GM19452 (cell line): Measurements from ENCODE around the gene STPG3.

Experiments used
- ATAC-seq: cut with Tn5 transposase; IDR thresholded peaks from one replicate; pipeline ENCODE4 v1.9.1; 2021; ENCODE audit not compliant: unreplicated experiment

The STPG3 gene

GRCh38 chr9:137299938-137300337, 48.9 kb downstream of the STPG3 start:
- ATAC-seq = no peak

- no peak for ATAC-seq
Measured at GRCh38 chr9:137300567-137301080, 49.5 kb downstream of the STPG3 start.

GRCh38 chr9:137301081-137301947, 50.2 kb downstream of the STPG3 start:
- ATAC-seq = peak; percentile 12

GRCh38 chr9:137302118-137302448, 51.0 kb downstream of the STPG3 start, which contains the start of gene NRARP:
Gene NRARP, minus strand, starts transcription at chr9:137302271. Its CDS starts 343 bp downstream, at chr9:137301928.
- ATAC-seq = peak; percentile 58

DNA sequence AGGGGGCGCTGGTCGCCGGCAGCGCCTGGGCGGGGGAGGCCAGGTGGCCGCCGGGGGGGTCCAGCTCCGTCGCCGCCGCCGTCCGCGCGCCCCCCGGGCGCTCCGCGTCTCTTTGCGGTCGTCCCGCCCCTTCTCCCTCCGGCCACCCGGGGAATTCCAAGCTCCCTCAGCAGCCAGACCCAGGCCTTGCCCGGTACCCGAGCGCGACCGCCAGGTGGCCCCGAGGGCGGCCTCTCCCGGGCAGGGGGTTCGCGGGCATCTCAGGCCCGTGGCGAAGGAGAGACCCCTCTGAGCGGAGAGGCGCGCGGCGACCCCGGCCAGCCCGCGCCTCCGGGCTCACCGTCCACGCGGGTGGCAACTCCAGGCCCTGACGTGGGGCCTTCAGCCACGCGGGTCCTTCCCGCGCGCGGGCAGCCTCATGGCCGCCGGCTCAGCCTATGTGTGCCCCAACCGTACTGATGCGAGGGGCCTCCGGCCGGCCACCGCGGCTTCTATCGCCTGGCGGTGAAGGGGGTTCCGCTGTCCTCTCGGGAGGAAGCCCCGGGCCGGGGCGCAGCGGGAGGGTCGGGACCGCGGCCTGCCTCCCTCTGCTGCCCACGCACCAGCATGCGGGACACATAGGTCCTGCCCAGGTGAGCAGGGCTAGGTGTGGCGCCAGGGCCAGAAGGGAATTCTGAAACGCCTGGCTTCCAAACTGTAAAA, 51.5 kb downstream of the STPG3 start:
- ATAC-seq = peak; percentile 49
